ENCODE measurements around the gene PLPP4.

Gene PLPP4

DNA sequence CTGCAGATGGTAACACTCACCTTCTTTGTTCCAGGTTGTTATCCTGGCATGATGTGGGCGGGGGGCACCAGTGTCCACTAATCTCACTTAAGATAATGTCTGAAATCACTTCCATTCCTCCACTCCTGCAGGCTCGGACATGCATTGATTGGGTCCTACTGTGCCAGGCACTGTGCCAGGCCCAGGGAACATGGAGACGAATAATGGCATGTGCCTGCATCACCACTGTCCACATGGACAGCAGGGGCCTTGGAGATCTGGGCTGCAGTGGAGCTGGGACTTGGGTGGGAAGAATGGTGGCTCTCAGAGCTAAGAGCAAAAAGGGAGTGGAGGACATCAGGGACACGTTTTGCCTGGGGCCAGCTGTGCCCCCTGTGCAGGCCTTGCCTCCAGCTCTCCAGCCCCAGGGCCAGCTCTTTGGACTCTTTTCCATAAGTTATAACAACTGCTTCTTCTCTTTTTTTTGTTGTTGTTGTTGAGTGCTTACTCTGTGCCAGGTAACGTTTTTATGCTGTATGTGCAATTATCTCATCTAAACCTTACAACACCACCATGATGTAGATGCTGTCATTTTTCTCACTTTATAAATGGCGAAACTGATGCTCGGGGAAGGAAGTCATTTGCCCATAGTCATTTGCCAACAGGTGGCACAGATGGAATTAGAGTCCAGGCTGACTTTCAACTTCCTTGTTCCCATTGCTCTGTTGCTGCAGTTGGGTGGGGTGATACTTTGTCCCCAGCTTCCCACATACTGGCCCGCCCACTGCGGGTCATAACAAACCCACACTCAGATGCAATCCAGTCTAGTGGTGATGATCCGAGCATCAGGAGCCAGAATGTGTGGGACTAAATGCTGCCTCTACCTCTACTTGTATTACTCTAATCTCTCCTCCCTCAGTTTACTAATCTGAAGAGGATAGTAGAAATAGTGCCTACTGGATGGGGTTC is 19.1 kb downstream of the PLPP4 start:
- no peak for DNase-seq (ENCODE audit: low read depth)
- H3K4me3 ChIP-seq (ENCODE audit: low read depth, low read length) = no peak overlapping the region
- no peak for TF ChIP-seq CTCF (IDR thresholded peaks at IDR 0.05; ENCODE audit: low read depth, low read length, missing control alignments)

DNA sequence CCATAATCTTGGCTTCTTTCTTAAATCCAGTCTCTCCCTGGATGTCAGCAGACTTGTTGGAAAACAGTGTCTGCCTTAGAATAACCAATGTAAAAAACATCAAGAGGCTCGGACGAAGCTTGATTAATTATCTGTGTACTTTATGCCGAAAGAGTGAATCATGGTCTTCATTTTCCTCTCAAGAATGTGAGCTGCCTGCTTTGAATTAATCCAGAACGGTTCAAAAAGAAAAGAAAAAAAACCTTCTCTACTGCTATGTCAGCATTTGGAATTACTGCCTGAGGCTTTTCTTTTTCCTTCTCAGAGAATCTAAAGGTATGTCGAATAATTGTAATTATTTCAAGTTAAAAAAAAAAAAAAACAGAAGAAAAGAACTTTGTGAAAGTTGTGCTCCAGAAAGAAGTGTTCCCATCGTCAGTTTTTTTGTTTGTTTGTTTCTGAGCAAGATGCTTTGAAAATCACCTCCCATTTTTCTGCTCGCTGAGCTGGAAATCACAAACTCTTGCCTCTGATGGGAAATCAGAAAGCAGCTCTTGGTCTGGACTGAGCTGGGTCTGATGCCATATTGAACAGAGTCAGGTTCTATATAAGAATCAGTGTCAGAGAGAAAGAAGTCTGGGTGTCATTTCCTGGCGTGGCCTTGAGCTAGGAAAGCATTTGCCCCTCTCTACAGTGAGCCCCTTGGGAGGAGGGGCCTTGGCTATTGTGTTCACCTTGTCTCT is 20.2 kb downstream of the PLPP4 start:
- no peak for TF ChIP-seq CTCF (IDR thresholded peaks at IDR 0.05; ENCODE audit: low read depth, low read length, missing control alignments)
- no peak for DNase-seq (ENCODE audit: low read depth)
- no peak overlapping the region for H3K4me3 ChIP-seq (ENCODE audit: low read depth, low read length)

DNA sequence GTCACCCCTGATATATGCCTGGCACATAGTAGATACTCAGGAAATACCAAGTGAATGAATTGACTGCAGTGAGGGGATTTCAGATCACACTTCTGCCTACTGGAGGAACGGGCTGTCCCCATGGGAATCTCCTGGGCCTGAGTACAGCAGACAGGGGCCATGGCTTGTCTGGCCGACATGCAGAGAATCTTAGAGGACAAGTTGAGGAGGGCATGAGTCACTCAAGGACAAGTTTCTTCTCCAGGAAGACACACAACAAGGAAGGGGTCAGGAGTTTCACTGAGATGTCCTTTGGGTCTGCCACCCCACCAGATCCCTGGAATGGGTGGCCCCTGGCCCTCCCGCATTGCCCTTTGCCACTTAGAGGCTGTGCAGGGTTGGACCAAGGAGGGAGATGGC is 20.7 kb downstream of the PLPP4 start:
- no peak for TF ChIP-seq CTCF (IDR thresholded peaks at IDR 0.05; ENCODE audit: low read depth, low read length, missing control alignments)
- no peak for DNase-seq (ENCODE audit: low read depth)
- H3K4me3 ChIP-seq (ENCODE audit: low read depth, low read length) = no peak overlapping the region

DNA sequence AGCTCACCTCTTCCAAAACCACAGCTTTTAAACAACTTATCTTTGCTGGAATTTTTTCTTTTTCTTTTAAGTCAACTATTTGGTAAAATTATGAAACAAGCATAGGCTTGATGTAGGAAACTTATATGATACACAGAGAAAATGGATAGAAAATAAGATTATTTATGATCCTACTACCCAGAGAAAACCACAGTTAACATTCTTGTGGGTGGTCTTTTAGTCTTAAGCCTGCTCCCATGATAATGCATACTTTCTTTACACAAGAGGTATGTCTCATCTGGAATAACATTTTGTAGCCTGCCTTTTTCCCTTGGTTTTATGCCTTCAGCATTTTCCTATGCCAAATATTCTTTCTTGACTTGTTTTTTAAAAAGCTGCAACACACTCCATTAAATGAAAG is 21.4 kb downstream of the PLPP4 start:
- DNase-seq (ENCODE audit: low read depth) = no peak
- no peak for TF ChIP-seq CTCF (IDR thresholded peaks at IDR 0.05; ENCODE audit: low read depth, low read length, missing control alignments)
- H3K4me3 ChIP-seq (ENCODE audit: low read depth, low read length) = no peak overlapping the region

- DNase-seq (ENCODE audit: low read depth) = no peak
- H3K4me3 ChIP-seq (ENCODE audit: low read depth, low read length) = no peak overlapping the region
- TF ChIP-seq CTCF (IDR thresholded peaks at IDR 0.05; ENCODE audit: low read depth, low read length, missing control alignments) = no peak
Observed at GRCh38 chr10:120479506-120479905, 22.5 kb downstream of the PLPP4 start.

DNA sequence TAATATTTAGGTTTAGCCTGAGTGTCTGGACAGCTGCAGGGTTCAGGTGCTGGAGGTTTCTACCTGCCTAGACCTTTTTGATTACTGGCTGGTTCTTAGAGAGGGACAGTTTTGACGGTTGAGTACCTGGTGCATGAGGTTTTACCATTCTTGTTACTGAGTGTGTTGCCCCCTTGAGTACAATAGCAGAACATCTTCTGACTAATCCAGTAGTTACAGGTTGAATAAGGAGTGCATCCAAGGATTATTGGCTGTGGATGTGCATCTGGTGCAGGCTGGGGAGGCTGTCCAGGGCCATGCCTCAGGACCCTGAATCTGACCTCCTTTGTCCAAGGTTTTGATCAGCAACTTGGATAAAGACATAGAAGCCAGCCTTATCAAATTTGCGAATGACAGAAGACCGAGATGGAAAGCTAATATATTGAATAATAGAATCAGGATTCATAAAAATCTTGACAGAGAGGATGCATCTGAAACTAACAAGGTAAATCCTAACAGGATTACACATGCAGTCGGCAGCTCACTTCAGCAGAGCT is 23.1 kb downstream of the PLPP4 start:
- no peak overlapping the region for H3K4me3 ChIP-seq (ENCODE audit: low read depth, low read length)
- peak; percentile 36 for TF ChIP-seq CTCF (IDR thresholded peaks at IDR 0.05; ENCODE audit: low read depth, low read length, missing control alignments)
- DNase-seq (ENCODE audit: low read depth) = no peak
